Measurements from ENCODE around the gene CALML6.

DNA sequence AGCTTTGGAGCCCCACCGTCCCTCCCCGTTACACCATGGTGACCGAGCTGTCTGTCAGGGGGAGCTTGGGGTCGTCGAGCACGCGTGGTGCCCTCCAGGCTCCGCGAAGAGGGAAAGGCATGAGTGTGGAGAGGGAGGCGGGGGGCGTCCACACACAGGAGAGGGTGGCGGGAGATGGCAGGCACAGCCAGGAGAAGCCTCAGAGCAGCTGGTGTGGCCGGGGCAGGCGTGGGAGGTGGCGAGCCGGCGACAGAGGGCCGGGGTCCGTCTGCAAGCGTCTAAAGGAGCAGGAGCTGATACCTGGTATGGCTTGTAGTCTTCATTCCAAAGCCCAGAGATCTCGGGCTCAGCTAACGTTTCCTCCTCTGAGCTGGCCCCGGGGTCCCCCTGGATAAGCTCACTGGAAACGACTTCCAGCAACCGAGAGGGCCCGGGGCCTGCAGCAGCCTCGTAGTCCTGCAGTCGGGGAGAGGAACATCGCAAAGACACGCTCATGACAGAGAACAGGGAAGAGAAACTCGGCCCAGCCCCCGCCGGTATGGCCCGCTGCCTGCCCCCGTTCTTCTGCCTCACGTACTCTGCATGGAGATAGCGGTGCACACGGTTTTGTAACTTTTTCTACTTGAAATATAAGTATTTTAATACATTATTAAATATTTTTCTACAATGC is 51.1 kb downstream of the CALML6 start:
- TF ChIP-seq, protein P1, sequence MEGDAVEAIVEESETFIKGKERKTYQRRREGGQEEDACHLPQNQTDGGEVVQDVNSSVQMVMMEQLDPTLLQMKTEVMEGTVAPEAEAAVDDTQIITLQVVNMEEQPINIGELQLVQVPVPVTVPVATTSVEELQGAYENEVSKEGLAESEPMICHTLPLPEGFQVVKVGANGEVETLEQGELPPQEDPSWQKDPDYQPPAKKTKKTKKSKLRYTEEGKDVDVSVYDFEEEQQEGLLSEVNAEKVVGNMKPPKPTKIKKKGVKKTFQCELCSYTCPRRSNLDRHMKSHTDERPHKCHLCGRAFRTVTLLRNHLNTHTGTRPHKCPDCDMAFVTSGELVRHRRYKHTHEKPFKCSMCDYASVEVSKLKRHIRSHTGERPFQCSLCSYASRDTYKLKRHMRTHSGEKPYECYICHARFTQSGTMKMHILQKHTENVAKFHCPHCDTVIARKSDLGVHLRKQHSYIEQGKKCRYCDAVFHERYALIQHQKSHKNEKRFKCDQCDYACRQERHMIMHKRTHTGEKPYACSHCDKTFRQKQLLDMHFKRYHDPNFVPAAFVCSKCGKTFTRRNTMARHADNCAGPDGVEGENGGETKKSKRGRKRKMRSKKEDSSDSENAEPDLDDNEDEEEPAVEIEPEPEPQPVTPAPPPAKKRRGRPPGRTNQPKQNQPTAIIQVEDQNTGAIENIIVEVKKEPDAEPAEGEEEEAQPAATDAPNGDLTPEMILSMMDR (IDR thresholded peaks at IDR 0.05): no peak
- no peak for TF ChIP-seq POLR2A (IDR thresholded peaks at IDR 0.05)

Data from body of pancreas (tissue), 4 donors.